ENCODE results near the gene HOXC11.

HOXC11 gene

GRCh38 chr12:53994264-53995001 lies 21.5 kb downstream of the HOXC11 start:
- in situ Hi-C loops (cut with MboI; ENCODE audit: low sequenced_read_pairs), result loop anchor here (25.0 kb wide), 1 partner anchor 393 kb away; the partner anchor contains the start of gene ZNF385A

- in situ Hi-C loops (cut with MboI; ENCODE audit: low sequenced_read_pairs), result loop anchor here (25.0 kb wide), 1 partner anchor 392 kb away; the partner anchor contains the start of gene ZNF385A
Observed at GRCh38 chr12:53995002-53995377, 22.1 kb downstream of the HOXC11 start.

DNA sequence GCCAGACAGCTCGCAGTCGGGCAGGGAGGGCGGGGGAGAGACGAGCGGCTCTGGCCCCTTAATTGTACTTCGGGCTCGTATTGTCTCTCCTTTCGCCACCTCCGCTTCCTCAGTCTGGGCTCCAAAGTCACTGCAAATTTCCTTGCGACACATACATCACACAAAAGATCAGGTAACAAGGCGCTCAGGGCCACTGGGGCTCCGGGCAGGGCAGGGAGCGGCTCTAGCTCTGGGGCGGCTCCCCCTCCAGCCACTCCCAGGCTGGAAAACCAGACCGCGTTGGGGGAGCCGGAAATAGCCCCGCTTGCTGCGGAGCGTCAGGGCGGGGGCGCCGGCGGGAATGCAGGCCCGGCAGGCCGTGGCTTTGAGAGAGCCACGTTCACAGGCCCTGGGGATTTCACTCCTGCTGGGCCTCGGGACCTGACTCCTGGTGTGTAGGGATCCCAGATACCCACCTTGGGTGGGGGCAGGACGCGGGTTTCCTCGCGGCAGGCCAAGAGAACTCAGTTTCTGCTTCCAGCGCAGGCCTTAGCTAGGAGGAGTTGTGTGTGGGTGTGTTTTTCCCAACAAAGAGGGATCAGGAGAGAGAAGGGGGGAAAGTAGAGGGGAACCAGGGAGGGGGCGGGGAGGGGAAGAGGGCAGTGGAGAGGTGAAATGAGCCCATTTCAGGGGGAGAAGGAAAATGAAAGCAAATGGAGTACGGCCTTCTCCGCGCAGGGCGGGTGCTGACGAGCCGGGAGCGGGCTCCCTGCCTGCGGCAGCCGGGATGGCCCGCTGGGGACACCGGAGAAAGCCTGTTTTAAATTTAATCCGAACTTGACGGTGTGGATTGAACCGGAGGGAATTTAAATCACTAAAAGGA lies 22.7 kb downstream of the HOXC11 start:
- in situ Hi-C loops (cut with MboI; ENCODE audit: low sequenced_read_pairs), result loop anchor here (25.0 kb wide), 1 partner anchor 392 kb away; the partner anchor contains the start of gene ZNF385A

GRCh38 chr12:53996240-53997203 lies 23.6 kb downstream of the HOXC11 start:
- in situ Hi-C loops (cut with MboI; ENCODE audit: low sequenced_read_pairs), result loop anchor here (25.0 kb wide), 1 partner anchor 391 kb away; the partner anchor contains the start of gene ZNF385A

GRCh38 chr12:53997204-53998109 lies 24.5 kb downstream of the HOXC11 start:
- in situ Hi-C loops (cut with MboI; ENCODE audit: low sequenced_read_pairs), result loop anchor here (25.0 kb wide), 1 partner anchor 390 kb away; the partner anchor contains the start of gene ZNF385A

GRCh38 chr12:53998110-53998899 lies 25.4 kb downstream of the HOXC11 start:
- in situ Hi-C loops (cut with MboI; ENCODE audit: low sequenced_read_pairs), result loop anchor here (25.0 kb wide), 1 partner anchor 389 kb away; the partner anchor contains the start of gene ZNF385A

GRCh38 chr12:53998900-53999236 lies 25.9 kb downstream of the HOXC11 start:
- in situ Hi-C loops (cut with MboI; ENCODE audit: low sequenced_read_pairs), result loop anchor here (25.0 kb wide), 1 partner anchor 388 kb away; the partner anchor contains the start of gene ZNF385A

GRCh38 chr12:53999559-54000115 lies 26.7 kb downstream of the HOXC11 start:
- in situ Hi-C loops (cut with MboI; ENCODE audit: low sequenced_read_pairs), result loop anchor here (25.0 kb wide), 1 partner anchor 388 kb away; the partner anchor contains the start of gene ZNF385A

DNA sequence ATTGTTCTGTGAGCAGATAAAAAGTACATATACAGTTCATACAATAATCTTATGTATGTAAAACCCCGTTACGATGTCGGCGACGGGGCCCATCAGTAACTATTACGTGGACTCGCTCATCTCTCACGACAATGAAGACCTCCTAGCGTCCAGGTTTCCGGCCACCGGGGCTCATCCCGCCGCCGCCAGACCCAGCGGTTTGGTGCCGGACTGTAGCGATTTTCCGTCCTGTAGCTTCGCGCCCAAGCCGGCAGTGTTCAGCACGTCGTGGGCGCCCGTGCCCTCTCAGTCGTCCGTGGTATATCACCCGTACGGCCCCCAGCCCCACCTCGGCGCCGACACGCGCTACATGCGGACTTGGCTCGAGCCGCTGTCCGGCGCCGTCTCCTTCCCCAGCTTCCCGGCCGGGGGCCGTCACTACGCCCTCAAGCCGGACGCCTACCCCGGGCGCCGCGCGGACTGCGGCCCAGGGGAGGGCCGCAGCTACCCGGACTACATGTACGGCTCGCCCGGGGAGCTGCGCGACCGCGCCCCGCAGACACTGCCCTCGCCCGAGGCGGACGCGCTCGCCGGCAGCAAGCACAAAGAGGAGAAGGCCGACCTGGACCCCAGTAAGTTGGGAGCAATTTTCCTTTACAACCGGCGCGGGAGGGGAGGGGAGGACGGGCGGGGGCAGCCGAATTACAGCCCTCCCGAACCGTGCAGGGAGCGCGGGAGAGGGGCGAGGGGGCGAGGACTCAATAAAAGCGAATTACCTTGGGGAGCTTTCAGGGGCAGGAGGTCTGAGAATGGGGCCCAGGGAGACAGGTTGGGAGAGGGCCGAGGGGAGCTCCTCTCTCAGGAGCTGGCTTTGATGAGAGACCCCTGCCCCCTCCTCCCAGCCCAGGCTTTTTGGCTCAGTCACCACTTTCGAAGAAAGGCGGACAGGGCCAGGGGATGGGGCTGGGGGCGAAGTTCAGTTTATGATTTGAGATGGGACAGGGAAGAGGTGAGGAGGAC lies 27.5 kb downstream of the HOXC11 start, which contains the start of gene HOXC9:
HOXC9 (plus strand) TSS at position 46 of the 999 bp plus-strand sequence; CDS start at position 74, 28 bp downstream.
- in situ Hi-C loops (cut with MboI; ENCODE audit: low sequenced_read_pairs), result no loop called here

DNA sequence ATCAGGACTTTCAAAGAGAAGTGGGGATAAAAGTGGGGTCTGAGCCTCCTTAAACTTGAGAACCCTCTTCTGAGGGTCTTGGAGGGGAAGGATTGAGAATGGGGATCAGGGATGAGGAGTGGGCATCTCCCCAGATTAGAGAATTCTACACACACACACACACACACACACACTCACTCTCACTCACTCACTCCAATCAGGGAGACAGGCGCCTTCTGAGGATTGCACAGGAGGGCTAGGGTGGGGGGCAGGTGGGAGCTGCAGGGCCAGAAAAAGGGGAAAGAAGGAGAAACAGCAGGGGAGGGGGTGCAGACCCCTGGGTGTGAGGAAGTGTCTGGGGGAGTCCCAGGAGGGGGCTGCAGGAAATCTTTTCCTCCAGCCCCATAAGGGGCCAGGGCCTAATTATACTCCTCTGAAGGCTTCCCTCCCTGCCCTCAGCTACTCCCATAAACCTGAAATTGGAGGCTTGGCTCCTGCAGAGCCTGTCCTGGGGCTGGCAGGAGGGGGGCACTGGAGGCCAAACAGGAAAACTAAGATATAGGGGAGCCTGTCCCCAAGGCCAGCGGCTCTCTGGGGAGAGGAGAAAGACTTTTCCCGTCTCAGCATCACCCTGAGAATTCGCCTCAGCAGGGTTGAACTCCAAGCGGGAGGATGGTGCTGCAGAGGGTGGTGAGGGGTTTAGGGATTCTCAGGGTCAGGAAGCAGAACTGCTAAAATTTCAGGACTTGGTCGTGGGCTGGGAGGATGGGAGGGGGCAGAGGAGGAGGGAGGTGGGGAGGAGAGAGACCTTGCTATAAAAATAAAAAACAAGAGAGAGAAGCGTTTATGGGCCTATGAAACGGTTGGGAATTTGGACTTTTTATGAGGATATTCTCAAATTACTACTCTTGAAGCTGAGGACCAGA lies 28.6 kb downstream of the HOXC11 start:
- in situ Hi-C loops (cut with MboI; ENCODE audit: low sequenced_read_pairs), result no loop called here

GRCh38 chr12:54002278-54002914 lies 29.5 kb downstream of the HOXC11 start:
- in situ Hi-C loops (cut with MboI; ENCODE audit: low sequenced_read_pairs), result no loop called here

- in situ Hi-C loops (cut with MboI; ENCODE audit: low sequenced_read_pairs), result no loop called here
Observed at GRCh38 chr12:54002915-54003389, 30.0 kb downstream of the HOXC11 start.

DNA sequence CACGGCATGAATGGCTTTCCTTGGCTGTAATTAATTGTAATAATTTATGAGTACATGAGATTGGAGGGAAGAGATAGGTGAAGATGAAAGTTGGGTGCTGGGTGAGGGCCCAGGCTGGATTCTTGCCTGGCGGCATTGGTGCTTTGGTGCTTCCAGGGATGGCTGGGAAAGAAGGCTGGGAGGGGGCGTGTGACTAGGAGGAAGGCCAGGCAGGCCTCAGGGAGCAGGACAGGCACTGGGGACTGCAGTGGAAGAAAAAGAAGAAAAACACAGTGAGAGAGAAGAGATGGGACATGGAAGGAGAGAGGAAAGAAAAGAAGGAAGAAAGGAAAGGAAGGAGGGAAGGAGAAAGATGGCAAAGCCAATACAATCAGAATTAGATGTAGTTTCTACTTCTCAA lies 30.7 kb downstream of the HOXC11 start:
- in situ Hi-C loops (cut with MboI; ENCODE audit: low sequenced_read_pairs), result no loop called here

DNA sequence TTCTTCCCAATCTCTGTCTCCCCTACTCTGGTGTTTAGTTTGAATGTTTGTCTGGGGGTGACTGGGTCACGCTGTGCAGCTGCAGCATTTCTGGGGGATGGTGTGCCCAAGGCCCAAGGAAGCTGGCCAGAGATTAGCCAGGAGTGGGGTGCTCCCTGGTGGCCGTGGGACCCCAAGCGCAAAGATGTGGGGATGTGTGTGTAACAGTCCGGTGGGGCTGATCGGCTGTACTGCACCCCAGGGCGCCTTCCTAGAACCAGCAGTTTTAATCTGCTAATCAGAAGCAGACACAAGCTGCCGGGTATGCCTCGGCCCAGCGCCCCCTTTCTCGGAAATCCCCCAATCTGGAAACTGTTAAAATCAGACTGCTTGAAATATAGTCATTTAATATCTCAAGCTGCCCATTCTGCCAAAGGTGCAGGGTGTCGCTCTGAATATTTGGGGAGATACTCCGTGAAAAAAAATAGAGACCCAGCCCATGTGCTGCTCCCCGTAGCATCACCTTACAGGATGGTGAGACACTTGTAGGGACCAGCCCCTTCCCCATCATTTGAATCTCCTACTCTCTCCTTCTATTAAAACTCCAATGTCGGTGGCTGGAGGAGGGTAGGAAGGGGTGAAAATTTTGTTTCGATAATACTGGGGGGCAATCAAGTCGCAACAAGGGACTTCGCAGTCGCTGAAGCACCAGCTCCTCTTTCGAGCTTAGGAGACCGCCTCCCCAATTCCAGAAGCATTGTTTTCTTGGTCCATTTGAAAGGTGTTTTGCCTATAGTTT lies 31.3 kb downstream of the HOXC11 start:
- in situ Hi-C loops (cut with MboI; ENCODE audit: low sequenced_read_pairs), result no loop called here
